Retinal pigment epithelial cell (primary cell): ENCODE results near the gene NLGN4Y.

Source experiments
- DNase-seq: peaks from one replicate; pipeline ENCODE4 v3.0.0-alpha.2; 2010; ENCODE audit warnings: low read depth
- H3K4me3 ChIP-seq: 2 replicates; pipeline ENCODE4 v1.5.1; 2011; ENCODE audit warnings: mild to moderate bottlenecking, low read length, control low read depth, moderate library complexity
- TF ChIP-seq, protein P1 (sequence below): conservative IDR thresholded peaks from 2 replicates; pipeline ENCODE4 v1.5.1; 2011; ENCODE audit warnings: low read depth, low read length, control low read depth, inconsistent platforms

NLGN4Y gene

DNA sequence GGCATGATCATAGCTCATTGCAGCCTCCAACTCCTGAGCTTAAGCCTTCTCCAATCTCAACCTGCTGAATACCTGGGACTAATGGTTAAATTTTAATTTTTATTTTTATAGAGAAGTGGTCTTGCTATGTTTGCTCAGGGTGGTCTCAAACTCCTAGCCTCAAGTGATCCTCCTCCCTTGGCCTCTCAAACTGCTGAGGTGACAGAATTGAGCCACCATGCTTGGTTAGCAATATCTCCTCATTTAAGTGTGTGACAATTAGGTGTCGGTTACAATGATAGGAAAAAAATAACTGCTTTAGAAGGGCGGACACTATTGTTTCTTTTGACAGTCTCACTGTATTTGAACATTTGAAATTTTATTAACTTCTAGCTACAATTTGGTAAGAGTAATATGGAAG lies 300.3 kb downstream of the NLGN4Y start:
- H3K4me3 ChIP-seq = no peak overlapping the region
- TF ChIP-seq, protein P1, sequence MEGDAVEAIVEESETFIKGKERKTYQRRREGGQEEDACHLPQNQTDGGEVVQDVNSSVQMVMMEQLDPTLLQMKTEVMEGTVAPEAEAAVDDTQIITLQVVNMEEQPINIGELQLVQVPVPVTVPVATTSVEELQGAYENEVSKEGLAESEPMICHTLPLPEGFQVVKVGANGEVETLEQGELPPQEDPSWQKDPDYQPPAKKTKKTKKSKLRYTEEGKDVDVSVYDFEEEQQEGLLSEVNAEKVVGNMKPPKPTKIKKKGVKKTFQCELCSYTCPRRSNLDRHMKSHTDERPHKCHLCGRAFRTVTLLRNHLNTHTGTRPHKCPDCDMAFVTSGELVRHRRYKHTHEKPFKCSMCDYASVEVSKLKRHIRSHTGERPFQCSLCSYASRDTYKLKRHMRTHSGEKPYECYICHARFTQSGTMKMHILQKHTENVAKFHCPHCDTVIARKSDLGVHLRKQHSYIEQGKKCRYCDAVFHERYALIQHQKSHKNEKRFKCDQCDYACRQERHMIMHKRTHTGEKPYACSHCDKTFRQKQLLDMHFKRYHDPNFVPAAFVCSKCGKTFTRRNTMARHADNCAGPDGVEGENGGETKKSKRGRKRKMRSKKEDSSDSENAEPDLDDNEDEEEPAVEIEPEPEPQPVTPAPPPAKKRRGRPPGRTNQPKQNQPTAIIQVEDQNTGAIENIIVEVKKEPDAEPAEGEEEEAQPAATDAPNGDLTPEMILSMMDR = no peak
- no peak for DNase-seq

DNA sequence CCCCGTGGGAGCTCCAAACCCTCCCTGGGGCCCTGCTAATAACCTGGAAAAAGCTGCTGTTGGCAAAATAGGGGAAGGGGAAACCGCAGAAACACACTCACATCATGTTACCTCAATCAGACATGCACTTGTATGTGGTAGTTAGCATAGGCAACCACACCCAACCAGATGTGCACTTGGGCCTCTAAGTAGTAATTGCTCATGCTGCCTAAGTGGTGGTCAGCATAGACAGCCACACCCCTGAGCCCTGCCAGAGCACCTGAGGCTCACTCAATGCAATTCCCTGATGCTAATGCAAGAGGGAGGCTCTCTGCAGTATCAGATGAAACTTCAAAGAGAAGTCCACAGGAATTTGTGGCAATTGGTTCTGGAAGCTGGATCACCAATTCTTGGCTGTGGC lies 301.4 kb downstream of the NLGN4Y start:
- TF ChIP-seq, protein P1 = no peak
- no peak for DNase-seq
- H3K4me3 ChIP-seq = no peak overlapping the region

DNA sequence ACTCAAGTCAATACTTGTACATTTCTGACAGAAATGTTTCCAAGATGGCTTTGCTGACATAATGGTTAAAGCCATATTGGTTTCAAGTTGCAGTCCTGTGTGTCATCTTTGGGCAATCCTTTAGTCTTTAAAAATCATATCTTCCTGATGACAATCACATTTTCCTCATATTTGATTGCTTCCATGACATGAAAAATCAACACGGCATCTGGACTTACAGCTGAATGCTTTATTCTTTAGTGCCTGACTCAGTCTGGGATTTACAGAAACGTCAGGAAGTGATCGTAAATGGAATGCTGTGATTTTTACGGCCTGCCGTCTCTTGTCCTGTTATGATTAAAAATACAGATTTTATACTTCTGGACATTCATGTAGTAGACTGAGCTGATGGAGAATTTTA lies 304.2 kb downstream of the NLGN4Y start:
- TF ChIP-seq, protein P1 = no peak
- no peak for DNase-seq
- no peak overlapping the region for H3K4me3 ChIP-seq

DNA sequence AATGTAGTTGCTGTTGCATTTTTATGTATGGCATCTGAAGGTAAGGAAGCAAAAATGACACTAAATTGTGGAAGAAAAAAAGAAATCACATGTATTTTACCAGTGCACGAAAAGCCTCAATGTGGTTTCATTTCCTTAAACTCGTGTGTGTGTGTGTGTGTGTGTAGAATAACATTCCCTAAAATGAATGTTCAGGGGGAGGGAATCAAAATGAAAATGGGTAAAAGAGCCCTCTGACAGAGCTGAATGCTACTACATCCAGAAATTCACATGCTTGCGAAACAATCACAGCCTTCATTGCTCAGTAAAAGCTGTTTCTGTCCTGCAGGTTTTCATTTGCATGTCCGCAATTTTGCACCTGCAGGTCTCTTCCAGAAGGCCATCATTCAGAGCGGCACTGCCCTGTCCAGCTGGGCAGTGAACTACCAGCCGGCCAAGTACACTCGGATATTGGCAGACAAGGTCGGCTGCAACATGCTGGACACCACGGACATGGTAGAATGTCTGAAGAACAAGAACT lies 305.1 kb downstream of the NLGN4Y start:
- TF ChIP-seq, protein P1 = no peak
- no peak overlapping the region for H3K4me3 ChIP-seq
- DNase-seq = no peak

DNA sequence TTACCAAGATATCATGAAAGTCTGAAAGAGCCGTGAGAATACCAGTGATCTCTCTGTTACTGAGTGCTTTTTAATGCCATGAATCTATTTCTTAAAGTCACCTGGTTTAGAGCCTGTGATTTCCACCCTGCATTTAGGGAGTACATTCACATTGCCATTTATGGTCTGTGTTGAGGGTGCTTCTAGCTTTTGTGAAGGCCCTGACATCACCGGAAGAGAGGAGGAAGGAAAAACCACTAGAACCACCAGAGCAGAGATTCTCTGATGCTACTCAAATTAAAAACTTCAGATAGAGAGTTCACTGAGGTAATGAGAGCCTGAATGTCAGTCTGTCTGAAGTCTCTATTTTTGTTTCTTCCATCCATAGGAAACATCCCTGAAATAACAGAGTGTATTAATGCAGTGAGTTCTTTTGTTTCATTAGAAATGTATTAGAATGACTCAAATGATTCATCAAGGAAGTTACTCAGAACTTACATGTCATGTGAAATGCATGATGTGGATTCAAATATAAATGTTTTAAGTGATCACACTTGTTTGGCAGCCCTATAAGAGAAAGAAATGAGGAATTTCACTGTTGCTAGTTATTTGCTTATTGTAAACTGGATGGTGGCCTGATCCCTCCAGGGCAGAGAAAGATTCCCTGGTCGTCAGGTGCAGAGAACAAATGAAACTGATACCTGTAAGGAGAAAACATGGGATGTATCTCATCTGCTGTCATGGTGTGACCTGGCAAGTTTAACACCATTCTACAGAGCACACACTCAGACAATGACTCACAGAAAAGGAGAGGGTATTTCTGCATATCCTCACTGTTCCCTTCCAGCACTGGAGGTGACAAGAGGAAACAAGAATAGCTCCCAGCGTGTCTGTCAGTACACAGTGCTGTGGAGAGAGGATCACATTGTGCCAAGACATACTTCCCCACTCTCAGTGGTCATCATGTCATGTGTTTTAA lies 310.1 kb downstream of the NLGN4Y start:
- H3K4me3 ChIP-seq = no peak overlapping the region
- no peak for DNase-seq
- TF ChIP-seq, protein P1 = no peak

DNA sequence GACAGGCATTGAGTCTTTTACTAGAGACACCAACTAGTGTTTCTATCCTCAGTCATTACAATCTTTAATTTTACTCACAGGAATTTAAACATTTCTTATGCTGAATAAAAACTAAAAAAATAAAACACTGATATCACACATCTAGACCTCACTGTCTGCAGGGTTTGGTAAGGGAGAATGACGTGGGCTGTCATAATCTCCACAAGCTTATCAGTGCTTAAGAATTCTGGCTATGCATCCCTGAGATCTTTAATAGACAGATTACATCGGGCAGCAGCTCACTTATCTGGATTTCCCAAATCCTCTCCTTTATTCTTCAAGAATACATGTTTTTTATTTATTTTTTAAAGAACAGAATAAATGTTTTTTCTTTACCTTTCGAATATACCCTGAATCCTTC lies 313.1 kb downstream of the NLGN4Y start:
- no peak overlapping the region for H3K4me3 ChIP-seq
- TF ChIP-seq, protein P1 = no peak
- no peak for DNase-seq

DNA sequence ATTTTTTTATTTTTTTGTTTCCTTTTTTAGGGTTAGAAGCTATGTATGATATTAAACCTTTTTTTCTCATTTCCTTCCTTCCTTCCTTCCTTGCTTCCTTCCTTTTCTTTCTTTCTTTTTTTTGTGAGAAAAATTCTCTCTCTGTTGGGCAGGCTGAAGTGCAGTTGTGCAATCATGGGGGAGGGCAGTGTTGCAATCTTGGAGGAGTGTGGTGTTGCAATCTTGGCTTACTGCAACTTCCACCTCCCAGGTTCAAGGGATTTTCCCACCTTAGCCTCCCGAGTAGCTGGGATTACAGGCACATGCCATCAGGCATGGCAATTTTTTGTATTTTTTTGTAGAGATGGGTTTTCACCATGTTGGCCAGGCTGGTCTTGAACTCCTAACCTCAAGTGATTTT lies 326.4 kb downstream of the NLGN4Y start:
- H3K4me3 ChIP-seq = no peak overlapping the region
- no peak for DNase-seq
- TF ChIP-seq, protein P1 = no peak
